Tibial artery (tissue), 4 donors: ENCODE data around the gene PTBP1.

Experiments used
- DNase-seq, 2 donors: peaks; one replicate each; pipeline ENCODE4 v3.0.0-alpha.2; 2019
- H3K27ac ChIP-seq, 2 donors: fragments of 200-600 bp; sonication (generic) in 1 of 2; 1 replicate in 1 of 2; 2 replicates in 1 of 2; pipeline ENCODE4 v1.5.1; 2018 to 2019; ENCODE audit warnings: mild to moderate bottlenecking in 1 of 2
- H3K27me3 ChIP-seq, 2 donors: fragments of 200-600 bp; sonication (generic) in 1 of 2; one replicate each; pipeline versions ENCODE4 v1.5.1 to v1.6.0; 2016 to 2019
- H3K36me3 ChIP-seq, 3 donors: fragments of 200-600 bp; sonication (generic) in 2 of 3; one replicate each; pipeline ENCODE4 v1.5.1; 2016 to 2019; ENCODE audit warnings: mild to moderate bottlenecking in 2 of 3
- H3K4me1 ChIP-seq, 4 donors: fragments of 200-600 bp; sonication (generic) in 2 of 4; 1 replicate in 3 of 4; 2 replicates in 1 of 4; pipeline ENCODE4 v1.5.1; 2016 to 2019
- H3K4me3 ChIP-seq, 2 donors: fragments of 200-600 bp; sonication (generic) in 1 of 2; 1 replicate in 1 of 2; 2 replicates in 1 of 2; pipeline ENCODE4 v1.5.1; 2018 to 2019; ENCODE audit warnings: mild to moderate bottlenecking in 2 of 2
- H3K9me3 ChIP-seq, 3 donors: fragments of 200-600 bp; sonication (generic) in 1 of 3; one replicate each; pipeline ENCODE4 v1.5.1; 2016 to 2019
- intact Hi-C: fragments of 100-400 bp; cut with DNase I; formaldehyde crosslinking; loops from one replicate; pipeline ENCODE4 v1.15.0; 2023; ENCODE audit warnings: low total_unique reads
- TF ChIP-seq, protein P1 (sequence below), 2 experiments: fragments of 200-600 bp in 1 of 2; fragments of 450-650 bp in 1 of 2; IDR thresholded peaks; one replicate each; pipeline ENCODE4 v1.5.1; 2017 to 2019; ENCODE audit warnings: antibody characterized with exemption in 2 of 2, mild to moderate bottlenecking in 1 of 2, moderate library complexity in 1 of 2

PTBP1 gene

DNA sequence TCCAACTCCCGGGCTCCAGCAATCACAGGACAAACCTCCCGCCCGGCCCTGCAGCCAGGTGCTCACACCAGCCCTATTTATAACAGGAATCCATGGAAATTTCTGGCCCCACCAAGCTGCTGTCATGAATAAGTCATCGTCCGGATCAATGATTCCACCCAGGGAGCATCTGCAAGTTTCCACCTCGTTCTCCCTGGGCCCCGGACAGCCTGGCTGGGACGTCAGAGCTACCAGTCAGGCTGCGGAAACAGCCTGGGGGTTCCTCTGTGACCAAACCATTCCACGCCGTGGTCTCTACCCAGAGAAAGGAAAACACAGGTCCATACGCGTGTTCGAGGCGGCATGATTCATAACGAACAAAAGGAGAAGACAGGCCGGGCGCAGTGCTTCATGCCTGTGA, 20.7 kb upstream of the PTBP1 start:
- Histone ChIP-seq H3K9me3 (no peaks in the 10 kb centered on the region), H3K4me1 (peaks cover 0 to 7% (median 0%) of the 10 kb centered on the region in 4 donors), H3K27ac (no peak overlapping the region), H3K4me3 (no peak overlapping the region), H3K36me3 (no peaks in the 10 kb centered on the region), H3K27me3 (no peaks in the 10 kb centered on the region)
- TF ChIP-seq, protein P1, sequence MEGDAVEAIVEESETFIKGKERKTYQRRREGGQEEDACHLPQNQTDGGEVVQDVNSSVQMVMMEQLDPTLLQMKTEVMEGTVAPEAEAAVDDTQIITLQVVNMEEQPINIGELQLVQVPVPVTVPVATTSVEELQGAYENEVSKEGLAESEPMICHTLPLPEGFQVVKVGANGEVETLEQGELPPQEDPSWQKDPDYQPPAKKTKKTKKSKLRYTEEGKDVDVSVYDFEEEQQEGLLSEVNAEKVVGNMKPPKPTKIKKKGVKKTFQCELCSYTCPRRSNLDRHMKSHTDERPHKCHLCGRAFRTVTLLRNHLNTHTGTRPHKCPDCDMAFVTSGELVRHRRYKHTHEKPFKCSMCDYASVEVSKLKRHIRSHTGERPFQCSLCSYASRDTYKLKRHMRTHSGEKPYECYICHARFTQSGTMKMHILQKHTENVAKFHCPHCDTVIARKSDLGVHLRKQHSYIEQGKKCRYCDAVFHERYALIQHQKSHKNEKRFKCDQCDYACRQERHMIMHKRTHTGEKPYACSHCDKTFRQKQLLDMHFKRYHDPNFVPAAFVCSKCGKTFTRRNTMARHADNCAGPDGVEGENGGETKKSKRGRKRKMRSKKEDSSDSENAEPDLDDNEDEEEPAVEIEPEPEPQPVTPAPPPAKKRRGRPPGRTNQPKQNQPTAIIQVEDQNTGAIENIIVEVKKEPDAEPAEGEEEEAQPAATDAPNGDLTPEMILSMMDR (IDR thresholded peaks at IDR 0.05) = no peak
- intact Hi-C loops = no loop called here
- no peak for DNase-seq

DNA sequence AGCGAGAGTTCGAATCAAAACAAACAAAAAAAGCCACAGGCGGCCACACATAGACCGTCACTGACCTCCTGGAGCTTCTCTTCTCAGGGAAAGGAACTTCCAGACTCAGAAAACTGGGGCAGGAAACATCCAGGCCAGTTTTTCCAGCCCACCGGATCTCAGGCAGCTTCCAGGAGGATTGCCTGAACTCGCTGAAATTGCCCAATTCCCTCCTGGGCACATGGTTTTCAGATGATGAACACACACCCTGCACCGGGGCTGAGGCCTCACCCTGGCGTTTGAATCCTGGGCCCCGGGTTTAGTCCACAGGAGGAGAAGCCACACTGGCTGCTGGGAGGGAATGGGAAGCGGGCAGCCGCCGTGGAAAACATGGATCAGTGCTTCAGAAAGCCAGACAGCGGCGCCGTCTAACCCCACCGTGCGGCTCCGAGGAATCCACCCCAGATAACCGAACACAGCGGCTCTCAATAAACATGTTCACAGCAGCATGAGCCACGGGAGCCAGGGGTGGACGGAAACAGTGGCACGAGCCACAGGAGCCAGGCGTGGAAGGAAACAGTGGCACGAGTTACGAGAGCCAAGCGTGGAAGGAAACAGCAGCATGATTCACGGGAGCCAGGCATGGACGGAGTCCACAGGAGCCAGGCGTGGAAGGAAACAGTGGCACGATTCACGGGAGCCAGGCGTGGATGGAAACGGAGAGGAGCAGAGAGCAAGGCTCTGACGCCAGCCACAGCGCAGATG, 18.2 kb upstream of the PTBP1 start:
- peak; percentile 81 to 87 for DNase-seq
- TF ChIP-seq, protein P1 (IDR thresholded peaks at IDR 0.05) = no peak
- peaks cover 0 to 2% of the 10 kb centered on the region in 2 donors for H3K27me3 ChIP-seq
- H3K4me3 ChIP-seq = peak overlapping the region in 1 of 2 donors; percentile 20
- no peaks in the 10 kb centered on the region for H3K36me3 ChIP-seq
- H3K4me1 ChIP-seq = peaks cover 0 to 20% (median 16%) of the 10 kb centered on the region in 4 donors
- H3K9me3 ChIP-seq = no peaks in the 10 kb centered on the region
- intact Hi-C loops = no loop called here
- peak overlapping the region; percentile 52 to 68 for H3K27ac ChIP-seq

DNA sequence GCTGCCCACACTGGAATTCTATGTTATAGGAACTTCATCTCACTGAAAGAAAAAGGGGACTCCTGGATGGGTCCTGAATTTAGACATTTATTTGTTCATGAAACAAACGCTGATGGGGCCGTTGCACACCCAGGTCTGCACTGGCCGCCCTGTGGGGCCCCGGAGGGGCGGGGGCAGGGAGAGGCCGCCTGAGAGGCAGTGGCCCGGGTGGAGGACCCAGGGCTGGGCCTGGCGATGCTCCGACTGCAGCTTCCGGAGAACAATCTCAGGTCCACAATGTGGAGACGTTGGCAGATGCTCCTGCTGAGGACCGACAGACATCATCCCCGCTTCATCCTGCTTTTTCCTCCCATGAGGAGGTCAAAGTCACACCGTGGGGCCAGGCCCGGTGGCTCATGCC, 16.3 kb upstream of the PTBP1 start:
- no peak overlapping the region for H3K4me3 ChIP-seq
- H3K36me3 ChIP-seq = no peaks in the 10 kb centered on the region
- H3K27me3 ChIP-seq = peaks cover 0 to 2% of the 10 kb centered on the region in 2 donors
- H3K4me1 ChIP-seq = peaks cover 0 to 20% (median 16%) of the 10 kb centered on the region in 4 donors
- no peaks in the 10 kb centered on the region for H3K9me3 ChIP-seq
- TF ChIP-seq, protein P1 (IDR thresholded peaks at IDR 0.05) = no peak
- intact Hi-C loops = no loop called here
- no peak overlapping the region for H3K27ac ChIP-seq
- DNase-seq = no peak

DNA sequence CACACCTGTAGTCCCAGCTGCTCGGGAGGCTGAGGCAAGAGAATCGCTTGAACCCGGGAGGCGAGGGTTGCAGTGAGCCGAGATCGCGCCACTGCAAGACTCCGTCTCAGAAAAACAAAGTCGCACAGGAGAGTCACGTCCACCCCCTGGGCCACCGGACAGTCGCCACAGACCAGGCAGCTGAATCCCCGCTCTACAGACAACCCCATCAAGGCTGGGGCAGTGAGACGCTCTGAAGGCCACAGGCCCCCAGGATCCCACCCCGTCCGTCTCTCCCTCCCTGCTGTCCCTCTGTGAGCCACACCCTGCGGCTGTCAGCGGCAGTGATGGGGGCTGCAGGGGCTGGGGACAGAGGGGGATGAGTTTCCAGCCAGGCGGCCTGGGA, 15.5 kb upstream of the PTBP1 start:
- no peaks in the 10 kb centered on the region for H3K9me3 ChIP-seq
- H3K27ac ChIP-seq = peak overlapping the region in 1 of 2 donors; percentile 35
- TF ChIP-seq, protein P1 (IDR thresholded peaks at IDR 0.05) = no peak
- H3K4me1 ChIP-seq = peaks cover 0 to 20% (median 16%) of the 10 kb centered on the region in 4 donors
- H3K36me3 ChIP-seq = no peaks in the 10 kb centered on the region
- peaks cover 0 to 2% of the 10 kb centered on the region in 2 donors for H3K27me3 ChIP-seq
- intact Hi-C loops = no loop called here
- DNase-seq = no peak
- H3K4me3 ChIP-seq = no peak overlapping the region

DNA sequence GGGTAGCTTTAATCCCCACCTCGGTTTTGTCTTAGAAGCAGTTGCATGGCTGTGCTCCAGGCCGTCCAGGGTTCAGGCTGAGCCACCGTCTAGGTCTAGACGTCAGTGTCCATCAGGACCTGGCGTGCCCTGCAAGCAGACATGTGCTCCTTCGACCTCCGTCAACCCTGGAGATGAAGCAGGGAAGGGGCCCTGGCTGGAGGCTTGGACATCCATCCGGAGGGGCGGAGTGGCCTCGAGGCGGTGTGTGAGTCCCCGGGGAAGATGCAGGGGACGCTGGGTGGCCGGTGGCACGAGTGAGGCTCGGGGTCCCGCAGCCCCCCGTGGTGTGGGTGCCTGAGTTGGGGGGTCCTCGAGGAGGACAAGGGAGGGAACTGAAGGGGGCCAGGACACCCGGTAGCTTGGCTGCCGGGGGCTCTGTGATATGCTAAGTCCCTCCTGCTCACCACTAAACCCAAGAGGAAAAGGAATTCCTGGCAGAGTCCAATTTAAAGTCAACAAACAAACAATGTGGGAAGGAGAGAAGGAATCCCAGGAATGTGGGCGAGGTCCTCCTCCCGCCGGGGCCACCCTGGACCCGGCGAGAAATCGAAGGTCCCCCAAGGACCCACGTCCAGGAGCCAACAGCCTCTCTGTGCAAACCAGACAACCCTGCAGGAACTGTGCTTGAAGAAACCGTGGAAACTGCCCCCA, 14.9 kb upstream of the PTBP1 start:
- no peaks in the 10 kb centered on the region for H3K36me3 ChIP-seq
- no peak for DNase-seq
- peaks cover 0 to 20% (median 16%) of the 10 kb centered on the region in 4 donors for H3K4me1 ChIP-seq
- no peaks in the 10 kb centered on the region for H3K9me3 ChIP-seq
- TF ChIP-seq, protein P1 (IDR thresholded peaks at IDR 0.05) = no peak
- peak overlapping the region in 1 of 2 donors; percentile 35 for H3K27ac ChIP-seq
- peaks cover 0 to 2% of the 10 kb centered on the region in 2 donors for H3K27me3 ChIP-seq
- peak overlapping the region; percentile 7 to 31 for H3K4me3 ChIP-seq
- intact Hi-C loops = no loop called here
